ENCODE data around the gene FBXW10B.
"Not testable (repeated sequence)": the region's sequence is repeated elsewhere in the genome, so short reads cannot be mapped to it uniquely, and the experiment has no call there.

FBXW10B gene

DNA sequence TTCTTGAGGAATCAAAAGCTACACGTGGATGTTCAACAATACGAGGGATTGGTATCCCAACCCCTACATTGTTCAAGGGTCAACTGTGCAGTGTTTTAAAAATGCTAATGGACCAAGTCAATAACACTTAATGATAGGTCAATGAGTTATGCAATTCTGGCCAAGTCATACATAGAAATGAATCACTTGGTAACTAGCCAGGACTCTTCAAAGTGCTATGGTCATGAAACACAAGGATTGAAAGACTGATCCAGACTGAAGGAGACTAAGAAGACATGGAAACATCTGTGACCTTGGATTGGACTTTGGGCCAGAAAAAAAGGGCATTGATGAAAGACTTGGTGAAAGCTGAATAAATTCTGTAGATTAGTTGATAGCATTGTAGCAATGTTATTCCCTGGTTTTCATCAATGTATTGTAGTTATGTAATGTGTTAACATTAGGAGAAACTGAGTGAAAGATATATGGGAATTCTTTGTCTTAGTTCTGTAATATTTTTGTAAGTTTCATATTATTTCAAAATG, 11.5 kb upstream of the FBXW10B start:
- not testable (repeated sequence) for DNase-seq (ENCODE audit: low spot score)

DNA sequence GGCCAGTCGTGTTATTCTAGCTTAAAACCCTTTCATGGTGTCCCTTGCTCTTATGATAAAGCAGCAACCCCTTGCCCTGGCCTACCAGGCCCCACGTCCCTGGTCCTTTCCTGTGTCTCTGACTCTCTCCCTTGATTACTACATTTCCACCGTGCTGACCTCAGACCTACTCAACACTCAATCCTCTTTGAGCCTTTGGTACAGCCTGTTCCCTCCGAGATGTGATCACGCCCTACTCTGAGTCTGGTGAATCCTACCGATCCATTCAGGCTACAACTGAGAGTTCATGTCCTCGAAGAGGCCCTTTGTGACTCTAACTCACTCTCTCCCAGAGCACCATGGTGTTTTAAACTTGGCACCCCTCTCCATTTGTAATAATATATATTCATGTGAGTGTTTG, 10.5 kb upstream of the FBXW10B start:
- DNase-seq (ENCODE audit: low spot score), result not testable (repeated sequence)

GRCh38 chr17:15623661-15624209, 4.2 kb upstream of the FBXW10B start:
- DNase-seq (ENCODE audit: low spot score), result not testable (repeated sequence)

- not testable (repeated sequence) for DNase-seq (ENCODE audit: low spot score)
These were observed 3.8 kb upstream of the FBXW10B start for GRCh38 chr17:15623255-15623654.

GRCh38 chr17:15622124-15622523, 2.6 kb upstream of the FBXW10B start:
- DNase-seq (ENCODE audit: low spot score), result not testable (repeated sequence)

- not testable (repeated sequence) for DNase-seq (ENCODE audit: low spot score)
These were observed 2.7 kb downstream of the FBXW10B start for GRCh38 chr17:15616828-15617227.

DNA sequence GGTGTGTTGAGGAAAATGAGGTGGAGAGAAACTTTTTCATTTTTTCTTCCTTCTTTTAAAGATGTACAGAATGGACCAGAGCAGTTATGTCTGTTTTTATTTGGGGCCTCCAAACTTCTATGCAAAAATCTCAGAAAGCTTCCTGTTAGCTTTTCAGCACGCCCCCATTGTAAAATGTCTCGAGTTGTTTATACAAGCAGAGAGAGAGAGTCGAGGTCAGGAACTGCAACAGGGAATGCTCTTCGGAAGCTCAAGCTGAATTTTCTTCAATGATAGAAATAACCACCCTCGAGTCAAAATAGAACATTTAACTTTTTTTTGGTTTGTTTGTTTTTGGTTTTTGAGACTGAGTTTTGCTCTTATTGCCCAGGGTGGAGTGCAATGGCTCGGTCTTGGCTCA, 3.7 kb downstream of the FBXW10B start:
- not testable (repeated sequence) for DNase-seq (ENCODE audit: low spot score)

DNA sequence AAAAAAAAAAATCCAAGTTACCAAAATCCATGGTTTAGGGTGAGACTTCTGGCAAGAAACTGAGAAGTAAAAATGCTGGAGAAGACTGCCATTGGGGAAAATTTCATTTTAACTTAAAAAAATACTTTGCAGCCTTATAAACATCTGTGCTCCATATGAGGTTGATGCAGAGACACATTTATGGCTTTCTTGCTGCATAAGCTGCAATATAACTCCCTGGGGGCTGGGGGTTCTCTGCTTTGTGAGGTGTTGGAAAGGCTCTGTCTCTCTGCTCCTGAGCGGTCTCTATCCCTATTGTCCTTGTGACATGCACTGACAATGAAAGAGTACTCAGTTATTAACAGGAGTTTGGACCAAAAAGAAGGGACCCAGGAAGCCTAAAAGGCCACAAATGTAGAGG, 6.4 kb downstream of the FBXW10B start:
- not testable (repeated sequence) for DNase-seq (ENCODE audit: low spot score)

DNA sequence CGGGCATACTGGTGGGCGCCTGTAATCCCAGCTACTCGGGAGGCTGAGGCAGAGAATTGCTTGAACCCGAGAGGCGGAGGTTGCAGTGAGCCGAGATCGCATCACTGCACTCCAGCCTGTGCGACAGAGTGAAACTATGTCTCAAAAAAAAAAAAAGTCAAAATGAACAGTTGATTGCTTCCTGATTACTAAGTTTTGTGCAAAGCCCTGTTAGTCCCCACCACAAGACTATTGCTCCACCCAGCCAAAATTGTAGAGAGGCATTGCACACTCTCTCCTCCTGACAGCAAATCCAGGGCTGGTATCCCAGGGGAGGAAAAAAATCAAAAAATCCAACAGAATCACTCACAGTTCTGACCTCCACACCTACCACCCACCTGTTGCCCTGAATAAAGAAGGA, 26.5 kb downstream of the FBXW10B start:
- DNase-seq (ENCODE audit: low spot score), result not testable (repeated sequence)

GRCh38 chr17:15591986-15592385, 27.5 kb downstream of the FBXW10B start:
- DNase-seq (ENCODE audit: low spot score), result not testable (repeated sequence)

DNA sequence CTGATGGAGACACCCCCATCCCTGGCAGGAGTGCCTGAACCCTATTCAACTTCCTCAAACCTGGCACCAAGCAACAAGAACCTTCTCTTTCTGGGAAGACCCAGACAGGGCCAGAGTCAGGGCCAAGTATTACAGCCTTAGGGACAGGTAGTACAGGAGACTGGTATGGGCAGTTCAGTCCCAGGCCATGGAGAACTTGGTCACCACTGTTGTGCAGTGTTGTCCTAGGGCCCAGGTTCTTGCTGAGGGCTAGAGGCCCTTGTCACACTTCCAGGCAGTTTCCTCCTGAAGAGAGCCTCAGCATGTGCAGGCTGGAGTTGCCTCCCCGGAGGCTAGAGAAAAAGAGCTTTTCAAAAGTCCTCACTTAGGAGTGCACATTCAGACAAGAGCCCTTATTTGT, 28.7 kb downstream of the FBXW10B start:
- DNase-seq (ENCODE audit: low spot score), result not testable (repeated sequence)

- DNase-seq (ENCODE audit: low spot score), result not testable (repeated sequence)
These were observed 29.7 kb downstream of the FBXW10B start for GRCh38 chr17:15589544-15590536.

- not testable (repeated sequence) for DNase-seq (ENCODE audit: low spot score)
These were observed 31.5 kb downstream of the FBXW10B start for GRCh38 chr17:15588017-15588416.

- DNase-seq (ENCODE audit: low spot score), result not testable (repeated sequence)
These were observed 36.2 kb downstream of the FBXW10B start for GRCh38 chr17:15583313-15583712.

DNA sequence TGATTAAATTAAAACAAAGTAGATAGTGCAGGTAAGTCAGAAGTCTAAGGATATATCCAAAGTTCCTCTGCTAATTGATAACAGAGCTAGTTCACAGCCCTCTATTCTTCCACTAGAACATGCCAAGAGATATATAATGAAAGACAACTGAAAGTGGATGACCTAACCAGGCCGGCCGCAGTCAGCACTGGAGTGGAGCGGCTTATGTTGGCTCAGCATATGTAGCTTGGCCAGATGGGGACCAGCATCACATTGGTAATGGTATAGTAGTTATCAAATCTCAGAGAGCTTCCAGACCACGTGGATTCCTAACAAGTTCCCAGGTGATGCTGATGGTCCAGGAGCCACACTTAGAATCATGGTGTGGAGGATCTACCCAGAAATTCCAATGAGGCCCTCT, 38.0 kb downstream of the FBXW10B start:
- DNase-seq (ENCODE audit: low spot score), result not testable (repeated sequence)

GRCh38 chr17:15576848-15577247, 42.7 kb downstream of the FBXW10B start:
- DNase-seq (ENCODE audit: low spot score), result not testable (repeated sequence)

GRCh38 chr17:15574660-15575059, 44.8 kb downstream of the FBXW10B start:
- not testable (repeated sequence) for DNase-seq (ENCODE audit: low spot score)

DNA sequence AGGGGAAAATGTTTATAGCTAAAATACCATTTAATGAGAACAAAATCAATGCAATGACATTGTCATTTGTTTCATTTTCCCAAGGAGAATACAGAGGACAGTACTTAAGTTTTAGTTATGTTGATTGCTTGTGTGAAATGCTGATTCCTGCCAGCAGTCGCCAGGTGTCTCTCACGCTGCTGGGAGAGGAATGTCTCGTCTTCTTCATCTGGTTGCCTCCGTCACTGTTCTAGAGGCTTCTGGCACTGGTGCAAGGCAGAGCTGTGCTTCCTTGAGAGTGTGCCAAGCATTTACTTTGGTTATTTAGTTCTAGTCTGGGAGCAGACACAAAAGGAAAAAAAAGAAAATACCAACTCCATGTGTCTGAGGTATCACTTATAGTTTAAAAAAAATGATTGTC, 45.6 kb downstream of the FBXW10B start:
- DNase-seq (ENCODE audit: low spot score), result not testable (repeated sequence)

Measured in AG08396 (cell line).